Type B pancreatic cell (in vitro differentiated cells): ENCODE results near the gene CHRD. TPM values are rescaled to one million over a fixed set of nuclear protein-coding genes. Genes with fewer than 3 reads are reported as not detected.

Experiments used
- DNase-seq: peaks from one replicate; pipeline ENCODE4 v3.0.0; 2021; ENCODE audit warnings: mixed read lengths; ENCODE audit not compliant: unreplicated experiment; ENCODE audit errors: extremely low spot score
- H3K27ac Mint-ChIP-seq: 2 replicates; pipeline ENCODE4 v1.8.0; 2021; ENCODE audit warnings: mild to moderate bottlenecking, mixed read lengths
- H3K27me3 Mint-ChIP-seq: 2 replicates; pipeline ENCODE4 v1.8.0; 2021; ENCODE audit warnings: mixed read lengths
- H3K36me3 Mint-ChIP-seq: 2 replicates; pipeline ENCODE4 v1.8.0; 2021; ENCODE audit warnings: mixed read lengths
- H3K4me1 Mint-ChIP-seq: one replicate; pipeline ENCODE4 v1.8.0; 2021; ENCODE audit warnings: mixed read lengths; ENCODE audit not compliant: unreplicated experiment
- H3K4me3 Mint-ChIP-seq: 2 replicates; pipeline ENCODE4 v1.8.0; 2021; ENCODE audit warnings: mild to moderate bottlenecking, mixed read lengths
- H3K9me3 Mint-ChIP-seq: 2 replicates; pipeline ENCODE4 v1.8.0; 2021; ENCODE audit warnings: mixed read lengths
- total RNA-seq: library from RNA; stranded (reverse); gene quantifications from 2 replicates; pipeline ENCODE4 v1.2.1, GENCODE V29; 2021; ENCODE audit warnings: low replicate concordance
- TF ChIP-seq, protein P1 (sequence below): fragments of 200-600 bp; sonication (generic); conservative IDR thresholded peaks from 2 replicates; pipeline ENCODE4 v1.5.0; 2021; ENCODE audit warnings: antibody characterized with exemption, mild to moderate bottlenecking

The CHRD gene
- total RNA-seq, 1 donor from 2014 or later = 6.4 TPM

DNA sequence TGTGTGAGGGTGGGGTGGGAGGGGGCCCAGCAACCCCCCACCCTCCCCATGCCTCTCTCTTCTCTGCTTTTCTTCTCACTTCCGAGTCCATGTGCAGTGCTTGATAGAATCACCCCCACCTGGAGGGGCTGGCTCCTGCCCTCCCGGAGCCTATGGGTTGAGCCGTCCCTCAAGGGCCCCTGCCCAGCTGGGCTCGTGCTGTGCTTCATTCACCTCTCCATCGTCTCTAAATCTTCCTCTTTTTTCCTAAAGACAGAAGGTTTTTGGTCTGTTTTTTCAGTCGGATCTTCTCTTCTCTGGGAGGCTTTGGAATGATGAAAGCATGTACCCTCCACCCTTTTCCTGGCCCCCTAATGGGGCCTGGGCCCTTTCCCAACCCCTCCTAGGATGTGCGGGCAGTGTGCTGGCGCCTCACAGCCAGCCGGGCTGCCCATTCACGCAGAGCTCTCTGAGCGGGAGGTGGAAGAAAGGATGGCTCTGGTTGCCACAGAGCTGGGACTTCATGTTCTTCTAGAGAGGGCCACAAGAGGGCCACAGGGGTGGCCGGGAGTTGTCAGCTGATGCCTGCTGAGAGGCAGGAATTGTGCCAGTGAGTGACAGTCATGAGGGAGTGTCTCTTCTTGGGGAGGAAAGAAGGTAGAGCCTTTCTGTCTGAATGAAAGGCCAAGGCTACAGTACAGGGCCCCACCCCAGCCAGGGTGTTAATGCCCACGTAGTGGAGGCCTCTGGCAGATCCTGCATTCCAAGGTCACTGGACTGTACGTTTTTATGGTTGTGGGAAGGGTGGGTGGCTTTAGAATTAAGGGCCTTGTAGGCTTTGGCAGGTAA lies 34.3 kb upstream of the CHRD start:
- Mint-ChIP-seq H3K9me3 (no peaks in the 10 kb centered on the region), H3K4me3 (no peak overlapping the region), H3K4me1 (peaks cover 43% of the 10 kb centered on the region), H3K27ac (peak overlapping the region; percentile 68), H3K27me3 (no peaks in the 10 kb centered on the region), H3K36me3 (peaks cover 15% of the 10 kb centered on the region)
- TF ChIP-seq, protein P1, sequence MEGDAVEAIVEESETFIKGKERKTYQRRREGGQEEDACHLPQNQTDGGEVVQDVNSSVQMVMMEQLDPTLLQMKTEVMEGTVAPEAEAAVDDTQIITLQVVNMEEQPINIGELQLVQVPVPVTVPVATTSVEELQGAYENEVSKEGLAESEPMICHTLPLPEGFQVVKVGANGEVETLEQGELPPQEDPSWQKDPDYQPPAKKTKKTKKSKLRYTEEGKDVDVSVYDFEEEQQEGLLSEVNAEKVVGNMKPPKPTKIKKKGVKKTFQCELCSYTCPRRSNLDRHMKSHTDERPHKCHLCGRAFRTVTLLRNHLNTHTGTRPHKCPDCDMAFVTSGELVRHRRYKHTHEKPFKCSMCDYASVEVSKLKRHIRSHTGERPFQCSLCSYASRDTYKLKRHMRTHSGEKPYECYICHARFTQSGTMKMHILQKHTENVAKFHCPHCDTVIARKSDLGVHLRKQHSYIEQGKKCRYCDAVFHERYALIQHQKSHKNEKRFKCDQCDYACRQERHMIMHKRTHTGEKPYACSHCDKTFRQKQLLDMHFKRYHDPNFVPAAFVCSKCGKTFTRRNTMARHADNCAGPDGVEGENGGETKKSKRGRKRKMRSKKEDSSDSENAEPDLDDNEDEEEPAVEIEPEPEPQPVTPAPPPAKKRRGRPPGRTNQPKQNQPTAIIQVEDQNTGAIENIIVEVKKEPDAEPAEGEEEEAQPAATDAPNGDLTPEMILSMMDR = peak; percentile 71
- DNase-seq = no peak

DNA sequence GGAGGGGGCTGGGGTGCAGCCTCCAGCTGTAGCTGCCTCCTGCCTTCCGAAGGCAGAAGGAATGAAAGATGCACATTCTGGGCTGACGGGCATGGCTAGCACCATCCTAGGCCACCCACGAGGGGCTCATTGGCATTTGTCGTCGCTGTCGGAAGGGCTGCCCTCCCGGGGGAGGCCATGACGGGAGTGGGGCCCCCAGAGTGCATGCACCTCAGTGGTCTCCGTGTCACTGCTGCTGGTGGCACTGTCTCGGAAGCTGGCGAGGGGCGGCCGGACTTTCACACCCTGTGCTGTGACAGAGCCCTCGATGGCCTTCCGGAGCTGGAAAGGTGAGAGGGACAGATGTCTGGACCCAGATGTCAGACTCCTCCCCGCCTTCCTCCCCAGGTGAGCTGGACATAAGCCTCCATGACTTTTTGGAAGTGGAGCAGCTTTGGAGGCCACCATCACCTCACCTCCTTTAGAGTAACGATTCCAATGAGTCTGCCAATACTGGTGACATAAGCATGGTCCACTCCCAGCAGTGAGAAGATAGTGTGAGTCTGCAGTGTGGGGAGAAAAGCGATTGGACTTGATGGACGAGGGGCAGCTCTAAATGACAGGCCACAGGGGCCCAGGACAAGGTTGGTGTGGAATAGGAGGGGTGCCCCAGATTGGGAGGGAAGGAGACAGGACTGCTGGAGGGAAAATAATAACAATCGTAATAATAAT lies 33.2 kb upstream of the CHRD start:
- no peak for DNase-seq
- peaks cover 52% of the 10 kb centered on the region for H3K4me1 Mint-ChIP-seq
- no peak overlapping the region for H3K4me3 Mint-ChIP-seq
- no peaks in the 10 kb centered on the region for H3K27me3 Mint-ChIP-seq
- no peaks in the 10 kb centered on the region for H3K9me3 Mint-ChIP-seq
- TF ChIP-seq, protein P1 = no peak
- H3K27ac Mint-ChIP-seq = peak overlapping the region; percentile 39
- H3K36me3 Mint-ChIP-seq = peaks cover 9% of the 10 kb centered on the region

DNA sequence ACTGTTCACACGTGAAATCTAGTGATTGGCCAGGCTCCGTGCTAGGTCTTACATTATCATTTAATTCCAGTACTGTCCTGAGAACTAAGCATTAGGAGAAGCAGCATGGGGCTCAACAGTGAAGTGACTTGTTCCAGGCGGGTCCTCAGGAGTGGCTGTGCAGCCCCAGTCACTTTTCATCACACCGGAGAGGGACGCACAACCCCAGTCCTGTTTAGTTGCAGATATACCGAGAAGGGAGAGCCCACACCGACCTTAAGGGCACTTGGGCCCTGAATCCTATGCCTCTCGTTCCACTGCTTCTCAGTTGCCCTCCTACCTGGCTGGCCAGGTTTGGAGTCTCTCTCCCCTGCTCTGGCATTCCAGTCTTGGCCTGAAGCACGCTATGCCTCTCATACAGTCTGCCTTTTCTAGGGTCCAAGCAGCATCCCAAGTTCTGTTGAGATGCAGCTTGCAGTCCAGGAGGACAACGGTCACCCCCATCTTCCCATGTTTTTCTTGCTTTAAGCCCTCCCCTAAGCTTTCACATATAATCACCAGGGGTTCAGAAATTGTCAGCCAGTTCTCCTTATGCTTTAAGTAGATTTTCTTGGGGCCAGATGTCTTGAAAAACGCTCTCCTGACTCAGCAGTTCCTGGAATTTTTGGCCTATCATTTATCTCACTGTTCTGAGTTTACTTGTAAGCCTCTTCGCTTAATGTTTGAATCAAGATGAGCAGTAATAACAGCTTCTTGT lies 32.4 kb upstream of the CHRD start:
- Mint-ChIP-seq H3K4me1 (peaks cover 60% of the 10 kb centered on the region), H3K27ac (peak overlapping the region; percentile 39), H3K36me3 (peaks cover 11% of the 10 kb centered on the region), H3K27me3 (no peaks in the 10 kb centered on the region), H3K4me3 (peak overlapping the region; percentile 47), H3K9me3 (no peaks in the 10 kb centered on the region)
- TF ChIP-seq, protein P1 = no peak
- no peak for DNase-seq

DNA sequence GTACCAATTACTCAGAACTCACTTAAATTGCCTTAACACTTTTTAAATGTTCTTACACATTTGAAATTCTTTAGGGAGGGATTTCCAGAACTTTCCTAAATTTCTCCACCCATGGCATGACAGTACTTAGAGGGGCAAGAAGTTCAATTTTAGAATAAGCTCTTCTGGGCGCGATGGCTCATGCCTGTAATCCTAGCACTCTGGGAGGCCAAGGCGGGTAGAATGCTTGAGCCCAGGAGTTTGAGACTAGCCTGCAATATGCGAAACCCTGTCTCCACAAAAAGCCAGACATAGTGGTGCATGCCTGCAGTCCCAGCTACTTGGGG lies 31.8 kb upstream of the CHRD start:
- Mint-ChIP-seq H3K27ac (peak overlapping the region; percentile 5), H3K4me3 (no peak overlapping the region), H3K4me1 (peaks cover 58% of the 10 kb centered on the region), H3K27me3 (no peaks in the 10 kb centered on the region), H3K9me3 (no peaks in the 10 kb centered on the region), H3K36me3 (peaks cover 9% of the 10 kb centered on the region)
- no peak for DNase-seq
- TF ChIP-seq, protein P1 = no peak

DNA sequence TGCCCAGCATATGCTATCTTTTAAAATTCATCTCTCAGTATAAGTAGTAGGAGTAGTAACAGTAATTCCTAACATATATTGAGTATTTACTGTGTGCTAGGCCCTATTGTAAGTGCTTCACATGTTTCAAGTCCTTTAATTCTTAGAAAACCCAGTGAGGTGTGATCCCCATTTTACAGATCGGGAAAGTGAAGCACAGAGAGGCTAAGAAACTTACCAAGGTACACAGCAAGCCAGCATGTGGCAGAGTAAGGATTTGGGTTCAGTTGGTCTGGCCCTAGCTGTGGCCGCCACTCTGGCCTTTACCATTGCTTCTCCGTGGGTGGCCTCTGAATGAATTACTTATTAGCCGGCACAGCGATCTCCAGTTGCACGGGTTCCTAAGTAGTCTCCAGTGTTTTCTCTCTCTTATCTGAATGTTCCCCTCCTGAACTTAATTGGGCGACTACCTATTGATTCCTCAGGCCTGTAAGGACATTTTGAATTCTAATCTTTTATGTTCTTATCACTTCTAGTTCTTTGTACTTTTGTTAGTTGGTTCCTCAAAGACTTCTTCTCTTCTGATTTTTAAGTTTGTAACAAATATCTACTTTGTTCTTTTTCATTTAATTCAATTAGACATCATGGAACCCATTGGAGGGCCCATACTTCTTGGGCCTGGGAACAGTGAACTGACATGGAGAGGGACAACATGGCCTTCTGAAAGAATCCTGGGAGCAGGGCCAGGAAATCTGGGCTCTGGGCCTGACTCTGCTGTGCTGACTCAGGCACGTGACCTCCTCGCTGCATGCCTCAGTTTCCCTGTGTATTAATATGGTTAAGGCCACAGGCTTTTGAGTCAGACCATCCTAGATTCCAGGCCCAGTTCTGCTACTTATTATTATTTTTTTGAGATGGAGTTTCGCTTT lies 30.0 kb upstream of the CHRD start:
- H3K36me3 Mint-ChIP-seq = peaks cover 9% of the 10 kb centered on the region
- no peak overlapping the region for H3K27ac Mint-ChIP-seq
- H3K9me3 Mint-ChIP-seq = no peaks in the 10 kb centered on the region
- peaks cover 53% of the 10 kb centered on the region for H3K4me1 Mint-ChIP-seq
- DNase-seq = no peak
- H3K4me3 Mint-ChIP-seq = no peak overlapping the region
- H3K27me3 Mint-ChIP-seq = no peaks in the 10 kb centered on the region
- TF ChIP-seq, protein P1 = no peak
